HG03457 (cell line): ENCODE measurements around the gene NOL3.

Experiments used
- ATAC-seq: cut with Tn5 transposase; IDR thresholded peaks from one replicate; pipeline ENCODE4 v1.9.1; 2021; ENCODE audit warnings: moderate number of reproducible peaks; ENCODE audit not compliant: unreplicated experiment

Gene NOL3

GRCh38 chr16:67202426-67202825 lies 32.1 kb downstream of the NOL3 start:
- ATAC-seq, result no peak

GRCh38 chr16:67202956-67203493 lies 32.7 kb downstream of the NOL3 start:
- no peak for ATAC-seq

GRCh38 chr16:67204076-67204475 lies 33.7 kb downstream of the NOL3 start:
- ATAC-seq, result no peak

- no peak for ATAC-seq
These were observed 35.9 kb downstream of the NOL3 start for GRCh38 chr16:67206129-67206837.

GRCh38 chr16:67206838-67207248 lies 36.5 kb downstream of the NOL3 start:
- ATAC-seq, result no peak

GRCh38 chr16:67207249-67208091 lies 37.1 kb downstream of the NOL3 start:
- ATAC-seq, result no peak

- no peak for ATAC-seq
These were observed 38.0 kb downstream of the NOL3 start for GRCh38 chr16:67208154-67208896.

GRCh38 chr16:67209565-67209964 lies 39.2 kb downstream of the NOL3 start:
- no peak for ATAC-seq

- no peak for ATAC-seq
These were observed 40.0 kb downstream of the NOL3 start for GRCh38 chr16:67210069-67210937.

- ATAC-seq, result no peak
These were observed 41.3 kb downstream of the NOL3 start for GRCh38 chr16:67211674-67212073.

- no peak for ATAC-seq
These were observed 42.4 kb downstream of the NOL3 start for GRCh38 chr16:67212766-67213165.

- no peak for ATAC-seq
These were observed 43.1 kb downstream of the NOL3 start for GRCh38 chr16:67213197-67214019.

GRCh38 chr16:67215706-67216105 lies 45.4 kb downstream of the NOL3 start:
- ATAC-seq, result no peak

GRCh38 chr16:67216612-67217490 lies 46.5 kb downstream of the NOL3 start:
- no peak for ATAC-seq

- ATAC-seq, result no peak
These were observed 53.7 kb downstream of the NOL3 start for GRCh38 chr16:67223992-67224391.
